Stromal cell of bone marrow (primary cell): ENCODE results near the gene SEMA7A.

Source experiments
- DNase-seq: peaks from one replicate; pipeline ENCODE4 v3.0.0-alpha.2; 2012; ENCODE audit warnings: low read depth

Gene SEMA7A

GRCh38 chr15:74430510-74430951 lies 3.2 kb downstream of the SEMA7A start:
- DNase-seq: no peak

- no peak for DNase-seq
Measured at GRCh38 chr15:74429781-74430400, 3.9 kb downstream of the SEMA7A start.

- no peak for DNase-seq
Measured at GRCh38 chr15:74428970-74429780, 4.6 kb downstream of the SEMA7A start.

- DNase-seq: no peak
Measured at GRCh38 chr15:74428442-74428787, 5.3 kb downstream of the SEMA7A start.

- no peak for DNase-seq
Measured at GRCh38 chr15:74427607-74428441, 5.9 kb downstream of the SEMA7A start.

GRCh38 chr15:74426404-74427281 lies 7.1 kb downstream of the SEMA7A start:
- DNase-seq: no peak

- DNase-seq: no peak
Measured at GRCh38 chr15:74425630-74426029, 8.1 kb downstream of the SEMA7A start.

- no peak for DNase-seq
Measured at GRCh38 chr15:74424901-74425528, 8.7 kb downstream of the SEMA7A start.

GRCh38 chr15:74423431-74424257 lies 10.1 kb downstream of the SEMA7A start:
- no peak for DNase-seq

GRCh38 chr15:74422652-74423430 lies 10.9 kb downstream of the SEMA7A start:
- DNase-seq: no peak

GRCh38 chr15:74422265-74422651 lies 11.5 kb downstream of the SEMA7A start:
- no peak for DNase-seq

GRCh38 chr15:74421302-74422245 lies 12.2 kb downstream of the SEMA7A start:
- no peak for DNase-seq

GRCh38 chr15:74420193-74420905 lies 13.4 kb downstream of the SEMA7A start:
- DNase-seq: no peak

GRCh38 chr15:74419432-74419831 lies 14.3 kb downstream of the SEMA7A start:
- no peak for DNase-seq

GRCh38 chr15:74418575-74419338 lies 15.0 kb downstream of the SEMA7A start:
- no peak for DNase-seq

GRCh38 chr15:74417670-74418069 lies 16.1 kb downstream of the SEMA7A start:
- no peak for DNase-seq

- DNase-seq: peak; percentile 76
Measured at GRCh38 chr15:74417225-74417624, 16.5 kb downstream of the SEMA7A start.
